HepG2 (cell line): ENCODE results near the gene CCDC57. TPM values are rescaled to one million over a fixed set of nuclear protein-coding genes. Genes with fewer than 3 reads are reported as not detected.
A peak's percentile ranks its signal among the peaks of the same experiment; 100 is the strongest.

ENCODE experiments used
- AGO1 ChIP-seq: fragments of 200-400 bp; formaldehyde crosslinking; IDR thresholded peaks from 2 replicates; pipeline ENCODE4 v1.6.1; 2017; ENCODE audit warnings: mild to moderate bottlenecking, low read depth, low read length, moderate library complexity; ENCODE audit not compliant: poor library complexity, severe bottlenecking
- BHLHE40 ChIP-seq: IDR thresholded peaks from 2 replicates; pipeline ENCODE4 v1.6.1; 2011; ENCODE audit warnings: low read length, improper control_type of control experiment
- FOXA1 ChIP-seq, 2 experiments: fragments of 450-650 bp in 1 of 2; sonication (generic) in 1 of 2; formaldehyde crosslinking in 1 of 2; IDR thresholded peaks; 2 replicates each; pipeline versions ENCODE4 v1.4.0 to v1.6.1; 2016 to 2020; ENCODE audit warnings: missing genetic modification reagents in 1 of 2
- GLI4 ChIP-seq: sonication (generic); formaldehyde crosslinking; IDR thresholded peaks from 2 replicates; pipeline ENCODE4 v1.5.1; 2020; ENCODE audit warnings: missing genetic modification reagents, mild to moderate bottlenecking, moderate library complexity, borderline replicate concordance
- HMGA1 ChIP-seq: sonication (generic); formaldehyde crosslinking; conservative IDR thresholded peaks from 2 replicates; pipeline ENCODE4 v1.4.0; 2020; ENCODE audit warnings: missing genetic modification reagents
- KAT8 ChIP-seq: IDR thresholded peaks from 2 replicates; pipeline ENCODE4 v1.6.1; 2016; ENCODE audit warnings: missing genetic modification reagents, missing compliant biosample characterization
- MTA1 ChIP-seq: sonication (generic); formaldehyde crosslinking; IDR thresholded peaks from 2 replicates; pipeline ENCODE4 v1.4.0; 2020; ENCODE audit warnings: missing genetic modification reagents, mild to moderate bottlenecking, borderline replicate concordance
- PLRG1 ChIP-seq: fragments of 450-650 bp; conservative IDR thresholded peaks from 2 replicates; pipeline ENCODE4 v1.6.1; 2016
- SYNCRIP ChIP-seq: fragments of 200-400 bp; formaldehyde crosslinking; IDR thresholded peaks from 2 replicates; pipeline ENCODE4 v1.6.1; 2018; ENCODE audit warnings: mild to moderate bottlenecking, low read depth, low read length; ENCODE audit not compliant: insufficient read depth
- TBL1XR1 ChIP-seq: fragments of 150-350 bp; IDR thresholded peaks from 2 replicates; pipeline ENCODE4 v1.6.1; 2014; ENCODE audit warnings: borderline replicate concordance, low read length; ENCODE audit not compliant: partially characterized antibody
- TEAD3 ChIP-seq: optimal IDR thresholded peaks from 2 replicates; pipeline ENCODE3; 2016; ENCODE audit warnings: borderline replicate concordance
- YEATS4 ChIP-seq: sonication (generic); formaldehyde crosslinking; IDR thresholded peaks from 2 replicates; pipeline ENCODE4 v1.4.0; 2020; ENCODE audit warnings: missing genetic modification reagents, borderline replicate concordance
- ZBTB7A ChIP-seq: sonication (generic); formaldehyde crosslinking; IDR thresholded peaks from 2 replicates; pipeline ENCODE4 v1.8.0; 2022; ENCODE audit warnings: mild to moderate bottlenecking, missing genetic modification reagents
- ZFP36L2 ChIP-seq: sonication (generic); formaldehyde crosslinking; IDR thresholded peaks from 2 replicates; pipeline ENCODE4 v1.4.0; 2020; ENCODE audit warnings: missing genetic modification reagents
- ZIK1 ChIP-seq: sonication (generic); formaldehyde crosslinking; IDR thresholded peaks from 2 replicates; pipeline ENCODE4 v1.5.0; 2020; ENCODE audit warnings: mild to moderate bottlenecking, low read depth, missing genetic modification reagents, borderline replicate concordance
- ZKSCAN8 ChIP-seq: IDR thresholded peaks from 2 replicates; pipeline ENCODE4 v1.6.1; 2016; ENCODE audit warnings: borderline replicate concordance, missing genetic modification reagents, missing compliant biosample characterization
- ZMYM2 ChIP-seq: sonication (generic); formaldehyde crosslinking; IDR thresholded peaks from 2 replicates; pipeline ENCODE4 v1.8.0; 2022; ENCODE audit warnings: mild to moderate bottlenecking, missing genetic modification reagents
- ZMYM4 ChIP-seq: sonication (generic); formaldehyde crosslinking; IDR thresholded peaks from 2 replicates; pipeline ENCODE4 v1.8.1; 2023; ENCODE audit warnings: mild to moderate bottlenecking, missing genetic modification reagents
- ZNF3 ChIP-seq: IDR thresholded peaks from 2 replicates; pipeline ENCODE4 v1.7.0; 2017; ENCODE audit warnings: inconsistent platforms
- ZNF546 ChIP-seq: sonication (generic); formaldehyde crosslinking; conservative IDR thresholded peaks from 2 replicates; pipeline ENCODE4 v1.8.1; 2023; ENCODE audit warnings: mild to moderate bottlenecking, missing genetic modification reagents
- ZNF615 ChIP-seq: sonication (generic); formaldehyde crosslinking; IDR thresholded peaks from 2 replicates; pipeline ENCODE4 v1.5.0; 2020; ENCODE audit warnings: mild to moderate bottlenecking, missing genetic modification reagents, borderline replicate concordance
- ZNF619 ChIP-seq: sonication (generic); formaldehyde crosslinking; IDR thresholded peaks from 2 replicates; pipeline ENCODE4 v1.4.0; 2020; ENCODE audit warnings: mild to moderate bottlenecking, missing genetic modification reagents
- ZNF644 ChIP-seq: IDR thresholded peaks from 2 replicates; pipeline ENCODE4 v1.6.1; 2016; ENCODE audit warnings: low read depth
- ZNF672 ChIP-seq: sonication (generic); formaldehyde crosslinking; IDR thresholded peaks from 2 replicates; pipeline ENCODE4 v1.8.1; 2022; ENCODE audit warnings: missing genetic modification reagents
- polyA plus RNA-seq, 8 experiments: library from polyadenylated mRNA; depleted of rRNA in 3 of 8; stranded (reverse) in 7 of 8; unstranded in 1 of 8; fragments of >200 nt; fragmentation: Illumina TruSeq in 4 of 8; extraction: Trizol in 4 of 8; gene quantifications; 2 replicates each; pipeline versions ENCODE4 v1.2.1 to v1.2.3, GENCODE V29; 2011 to 2016; ENCODE audit warnings: low read depth in 4 of 8, missing spikeins in 1 of 8, mixed read lengths in 1 of 8; ENCODE audit not compliant: insufficient read depth in 1 of 8
- total RNA-seq, 5 experiments: library from RNA; depleted of rRNA; stranded (reverse); fragments of >200 nt; fragmentation: Illumina TruSeq; extraction: Trizol; gene quantifications; 2 replicates each; pipeline ENCODE4 v1.2.3, GENCODE V29; 2016; ENCODE audit warnings: low read depth in 1 of 5
- TF ChIP-seq, protein P1 (sequence below): sonication (generic); formaldehyde crosslinking; IDR thresholded peaks from 2 replicates; pipeline ENCODE4 v1.4.0; 2020; ENCODE audit warnings: missing genetic modification reagents, borderline replicate concordance
- TF ChIP-seq, protein P2 (sequence below): sonication (generic); formaldehyde crosslinking; IDR thresholded peaks from 2 replicates; pipeline ENCODE4 v1.5.0; 2020; ENCODE audit warnings: missing genetic modification reagents, mild to moderate bottlenecking, borderline replicate concordance
- TF ChIP-seq, protein P3 (sequence below): sonication (generic); formaldehyde crosslinking; IDR thresholded peaks from 2 replicates; pipeline ENCODE4 v1.5.0; 2020; ENCODE audit warnings: missing genetic modification reagents

CCDC57 gene
- total and polyA plus RNA-seq, 2 of the 13 experiments (the other 11 are each of a cell fraction or from before 2014, with no cell fraction given), result 59.3 to 59.9 TPM

DNA sequence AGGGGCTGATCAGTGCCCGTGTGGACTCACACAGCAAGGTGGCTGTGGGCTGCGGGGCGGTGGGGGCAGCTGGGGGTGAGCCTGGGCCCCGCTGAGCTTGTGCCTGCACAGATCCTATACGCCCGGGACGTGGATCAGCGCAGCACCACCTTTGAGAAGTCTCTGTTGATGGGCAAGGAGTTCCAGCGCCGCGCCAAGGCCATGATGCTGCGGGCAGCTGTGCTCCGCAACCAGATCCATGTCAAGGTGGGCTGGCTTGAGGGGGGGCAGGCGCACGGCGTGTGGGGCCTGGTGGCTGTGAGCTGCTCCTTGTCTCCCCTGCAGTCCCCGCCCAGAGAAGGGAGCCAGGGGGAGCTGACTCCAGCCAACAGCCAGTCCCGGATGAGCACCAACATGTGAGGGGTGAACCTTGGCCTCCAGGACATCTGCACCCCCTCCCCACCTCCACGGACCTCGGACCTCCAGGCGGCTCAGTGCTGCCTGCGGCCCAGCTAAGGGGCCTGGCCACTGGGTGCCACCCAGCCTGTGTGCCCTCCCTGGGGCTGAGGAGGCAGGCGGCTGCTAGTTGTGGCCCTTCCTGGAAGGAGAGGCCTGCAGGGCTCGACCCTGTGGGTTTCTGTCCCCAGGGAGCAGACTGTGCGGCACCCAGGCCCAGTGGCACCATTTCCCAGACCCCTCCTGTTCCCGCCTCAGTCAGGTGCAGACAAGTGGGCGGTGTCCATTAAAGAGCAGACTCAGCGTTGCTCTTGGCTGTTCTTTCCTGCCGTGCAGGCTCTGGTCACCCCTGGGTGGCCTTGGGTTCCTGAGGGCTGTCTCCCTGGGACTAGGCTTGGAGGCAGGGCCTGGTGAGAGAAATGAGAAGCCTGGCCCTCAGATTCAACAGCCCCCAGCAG is 155.7 kb downstream of the CCDC57 start (continued):
- no peak for TF ChIP-seq SYNCRIP
- TF ChIP-seq ZNF619 (CRISPR knock-in tag), result peak; percentile 48; the same call in 1 of the 2 replicates
- TF ChIP-seq, protein P1, sequence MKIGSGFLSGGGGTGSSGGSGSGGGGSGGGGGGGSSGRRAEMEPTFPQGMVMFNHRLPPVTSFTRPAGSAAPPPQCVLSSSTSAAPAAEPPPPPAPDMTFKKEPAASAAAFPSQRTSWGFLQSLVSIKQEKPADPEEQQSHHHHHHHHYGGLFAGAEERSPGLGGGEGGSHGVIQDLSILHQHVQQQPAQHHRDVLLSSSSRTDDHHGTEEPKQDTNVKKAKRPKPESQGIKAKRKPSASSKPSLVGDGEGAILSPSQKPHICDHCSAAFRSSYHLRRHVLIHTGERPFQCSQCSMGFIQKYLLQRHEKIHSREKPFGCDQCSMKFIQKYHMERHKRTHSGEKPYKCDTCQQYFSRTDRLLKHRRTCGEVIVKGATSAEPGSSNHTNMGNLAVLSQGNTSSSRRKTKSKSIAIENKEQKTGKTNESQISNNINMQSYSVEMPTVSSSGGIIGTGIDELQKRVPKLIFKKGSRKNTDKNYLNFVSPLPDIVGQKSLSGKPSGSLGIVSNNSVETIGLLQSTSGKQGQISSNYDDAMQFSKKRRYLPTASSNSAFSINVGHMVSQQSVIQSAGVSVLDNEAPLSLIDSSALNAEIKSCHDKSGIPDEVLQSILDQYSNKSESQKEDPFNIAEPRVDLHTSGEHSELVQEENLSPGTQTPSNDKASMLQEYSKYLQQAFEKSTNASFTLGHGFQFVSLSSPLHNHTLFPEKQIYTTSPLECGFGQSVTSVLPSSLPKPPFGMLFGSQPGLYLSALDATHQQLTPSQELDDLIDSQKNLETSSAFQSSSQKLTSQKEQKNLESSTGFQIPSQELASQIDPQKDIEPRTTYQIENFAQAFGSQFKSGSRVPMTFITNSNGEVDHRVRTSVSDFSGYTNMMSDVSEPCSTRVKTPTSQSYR (CRISPR knock-in tag), result peak; percentile 86; the same call in 1 of the 2 replicates
- TF ChIP-seq ZMYM4 (CRISPR knock-in tag), result 0 out of 2 replicates have a peak, but pooled peaks have one; percentile 49
- TF ChIP-seq, protein P2, sequence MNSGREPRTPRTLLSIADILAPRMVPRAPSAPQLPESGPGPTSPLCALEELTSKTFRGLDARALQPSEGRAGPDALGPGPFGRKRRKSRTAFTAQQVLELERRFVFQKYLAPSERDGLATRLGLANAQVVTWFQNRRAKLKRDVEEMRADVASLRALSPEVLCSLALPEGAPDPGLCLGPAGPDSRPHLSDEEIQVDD (CRISPR knock-in tag), result no peak
- TF ChIP-seq ZMYM2 (CRISPR knock-in tag), result no peak
- TF ChIP-seq HMGA1 (CRISPR knock-in tag), result no peak
- TF ChIP-seq YEATS4 (CRISPR knock-in tag), result peak; percentile 65; the same call in 1 of the 2 replicates
- TF ChIP-seq KAT8 (CRISPR knock-in tag), result peak; percentile 18; the same call in 1 of the 2 replicates
- TF ChIP-seq PLRG1, result no peak
- TF ChIP-seq ZFP36L2 (CRISPR knock-in tag), result no peak
- TF ChIP-seq, protein P3, sequence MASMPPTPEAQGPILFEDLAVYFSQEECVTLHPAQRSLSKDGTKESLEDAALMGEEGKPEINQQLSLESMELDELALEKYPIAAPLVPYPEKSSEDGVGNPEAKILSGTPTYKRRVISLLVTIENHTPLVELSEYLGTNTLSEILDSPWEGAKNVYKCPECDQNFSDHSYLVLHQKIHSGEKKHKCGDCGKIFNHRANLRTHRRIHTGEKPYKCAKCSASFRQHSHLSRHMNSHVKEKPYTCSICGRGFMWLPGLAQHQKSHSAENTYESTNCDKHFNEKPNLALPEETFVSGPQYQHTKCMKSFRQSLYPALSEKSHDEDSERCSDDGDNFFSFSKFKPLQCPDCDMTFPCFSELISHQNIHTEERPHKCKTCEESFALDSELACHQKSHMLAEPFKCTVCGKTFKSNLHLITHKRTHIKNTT (CRISPR knock-in tag), result no peak
- TF ChIP-seq BHLHE40, result no peak
- no peak for TF ChIP-seq ZNF672 (CRISPR knock-in tag)
- peak; percentile 89; the same call in 1 of the 2 replicates for TF ChIP-seq ZNF546 (CRISPR knock-in tag)
- no peak for TF ChIP-seq FOXA1 (IDR thresholded peaks at IDR 0.05)
- TF ChIP-seq FOXA1 (CRISPR knock-in tag; IDR thresholded peaks at IDR 0.05), result peak; percentile 42
- TF ChIP-seq ZIK1 (CRISPR knock-in tag), result no peak
- TF ChIP-seq TBL1XR1, result no peak
- peak; percentile 4 for TF ChIP-seq TEAD3 (CRISPR knock-in tag)
- peak; percentile 86; the same call in 1 of the 2 replicates for TF ChIP-seq ZBTB7A (CRISPR knock-in tag)
- TF ChIP-seq ZNF3 (CRISPR knock-in tag), result no peak
- no peak for TF ChIP-seq ZNF644 (CRISPR knock-in tag)
- TF ChIP-seq AGO1, result no peak
- TF ChIP-seq ZKSCAN8, result peak; percentile 41; the same call in 1 of the 2 replicates
- TF ChIP-seq ZNF615, result no peak
- peak; percentile 97 for TF ChIP-seq MTA1 (CRISPR knock-in tag)
- no peak for TF ChIP-seq GLI4
